Prostate gland (tissue), 2 donors: ENCODE results near the gene PLAC1. TPM values are rescaled to one million over a fixed set of nuclear protein-coding genes. Genes with fewer than 3 reads are reported as not detected.

Source experiments
- DNase-seq: peaks from one replicate; pipeline ENCODE4 v3.0.0-alpha.2; 2019; ENCODE audit warnings: low spot score
- H3K27ac ChIP-seq, 2 donors: fragments of 200-600 bp; sonication (generic); 2 replicates each; pipeline ENCODE4 v1.5.1; 2017 to 2019
- H3K27me3 ChIP-seq: fragments of 200-600 bp; sonication (generic); replicated peaks from 2 replicates; pipeline ENCODE4 v1.5.1; 2019; ENCODE audit not compliant: insufficient read depth
- H3K36me3 ChIP-seq, 2 donors: fragments of 200-600 bp; sonication (generic); 1 replicate in 1 of 2; 2 replicates in 1 of 2; pipeline versions ENCODE4 v1.5.1 to v1.8.1; 2017 to 2019
- H3K4me1 ChIP-seq: fragments of 200-600 bp; sonication (generic); replicated peaks from 2 replicates; pipeline ENCODE4 v1.5.1; 2019
- H3K4me3 ChIP-seq, 2 donors: fragments of 200-600 bp; sonication (generic); 2 replicates each; pipeline ENCODE4 v1.5.1; 2017 to 2019
- H3K9me3 ChIP-seq: fragments of 200-600 bp; sonication (generic); 2 replicates; pipeline ENCODE4 v1.5.1; 2017
- CTCF ChIP-seq, 4 experiments: fragments of 200-600 bp in 2 of 4; fragments of 450-650 bp in 2 of 4; sonication (generic) in 2 of 4; IDR thresholded peaks; 1 replicate in 3 of 4; 2 replicates in 1 of 4; pipeline ENCODE4 v1.5.1; 2016 to 2019; ENCODE audit warnings: antibody characterized with exemption in 4 of 4, mild to moderate bottlenecking in 2 of 4, moderate library complexity in 2 of 4
- POLR2A ChIP-seq: fragments of 450-650 bp; IDR thresholded peaks from one replicate; pipeline ENCODE4 v1.6.1; 2016; ENCODE audit warnings: antibody characterized with exemption, mild to moderate bottlenecking
- POLR2AphosphoS5 ChIP-seq: sonication (generic); formaldehyde crosslinking; IDR thresholded peaks from one replicate; pipeline ENCODE4 v1.6.1; 2017; ENCODE audit warnings: antibody characterized with exemption
- WGBS: methylation state at CpG from one replicate; pipeline ENCODE4 v1.1.5; 2018; 5-methylcytosine and 5-hydroxymethylcytosine counted together
- intact Hi-C: fragments of 100-400 bp; cut with DNase I; formaldehyde crosslinking; loops from one replicate; pipeline ENCODE4 v1.14.2; 2022
- total RNA-seq, 2 donors: library from RNA; depleted of rRNA; stranded (reverse); fragments of >200 nt; gene quantifications; one replicate each; pipeline ENCODE4 v1.1.0, GENCODE V29; 2016

PLAC1 gene
- total RNA-seq, 2 donors from 2014 or later: 1.5 TPM; not detected in 1

GRCh38 chrX:134646691-134647090 lies 11.6 kb downstream of the PLAC1 start:
- no peaks in the 10 kb centered on the region for H3K9me3 ChIP-seq
- no peak overlapping the region for H3K27ac ChIP-seq
- no peaks in the 10 kb centered on the region for H3K4me1 ChIP-seq
- WGBS: 52% methylated on average over 3 of the region's 4 CpGs
- no peak for DNase-seq
- intact Hi-C loops: no loop called here
- H3K27me3 ChIP-seq: no peaks in the 10 kb centered on the region
- no peak for TF ChIP-seq CTCF (IDR thresholded peaks at IDR 0.05)
- no peak for TF ChIP-seq POLR2A
- no peak for TF ChIP-seq POLR2AphosphoS5
- no peak overlapping the region for H3K4me3 ChIP-seq
- no peaks in the 10 kb centered on the region for H3K36me3 ChIP-seq

GRCh38 chrX:134645936-134646543 lies 12.2 kb downstream of the PLAC1 start:
- WGBS: 91% methylated on average over 6 of the region's 6 CpGs
- Histone ChIP-seq H3K27ac (no peak overlapping the region), H3K9me3 (no peaks in the 10 kb centered on the region), H3K27me3 (no peaks in the 10 kb centered on the region), H3K4me1 (no peaks in the 10 kb centered on the region), H3K4me3 (no peak overlapping the region), H3K36me3 (no peaks in the 10 kb centered on the region)
- TF ChIP-seq POLR2AphosphoS5 (no peak), CTCF (IDR thresholded peaks at IDR 0.05) (no peak), POLR2A (no peak)
- intact Hi-C loops: no loop called here
- DNase-seq: no peak

- 80% methylated on average over 1 of the region's 1 CpG for WGBS
- TF ChIP-seq POLR2AphosphoS5 (no peak), CTCF (IDR thresholded peaks at IDR 0.05) (no peak), POLR2A (no peak)
Measured at GRCh38 chrX:134642386-134642785, 15.9 kb downstream of the PLAC1 start.

GRCh38 chrX:134641346-134641745 lies 16.9 kb downstream of the PLAC1 start:
- Histone ChIP-seq H3K9me3 (no peaks in the 10 kb centered on the region), H3K4me3 (no peak overlapping the region), H3K27me3 (no peaks in the 10 kb centered on the region), H3K4me1 (no peaks in the 10 kb centered on the region), H3K36me3 (no peaks in the 10 kb centered on the region), H3K27ac (no peak overlapping the region)
- no peak for TF ChIP-seq CTCF (IDR thresholded peaks at IDR 0.05)
- no peak for TF ChIP-seq POLR2AphosphoS5
- no peak for TF ChIP-seq POLR2A
- intact Hi-C loops: no loop called here
- WGBS: 69% methylated on average over 2 of the region's 2 CpGs
- DNase-seq: no peak

More at GRCh38 chrX:134642386-134642785, 15.9 kb downstream of the PLAC1 start:
- Histone ChIP-seq H3K4me1 (no peaks in the 10 kb centered on the region), H3K36me3 (no peaks in the 10 kb centered on the region), H3K27ac (no peak overlapping the region), H3K9me3 (no peaks in the 10 kb centered on the region), H3K27me3 (no peaks in the 10 kb centered on the region), H3K4me3 (no peak overlapping the region)
- intact Hi-C loops: no loop called here
- no peak for DNase-seq

GRCh38 chrX:134640914-134641313 lies 17.4 kb downstream of the PLAC1 start:
- Histone ChIP-seq H3K4me3 (no peak overlapping the region), H3K27me3 (no peaks in the 10 kb centered on the region), H3K9me3 (no peaks in the 10 kb centered on the region), H3K4me1 (no peaks in the 10 kb centered on the region), H3K36me3 (no peaks in the 10 kb centered on the region), H3K27ac (no peak overlapping the region)
- TF ChIP-seq POLR2A (no peak), POLR2AphosphoS5 (no peak), CTCF (IDR thresholded peaks at IDR 0.05) (no peak)
- DNase-seq: no peak
- intact Hi-C loops: no loop called here
- 98% methylated on average over 4 of the region's 4 CpGs for WGBS
